Endometrial microvascular endothelial cells (primary cell): ENCODE data around the gene CRISPLD2. TPM values are rescaled to one million over a fixed set of nuclear protein-coding genes. Genes with fewer than 3 reads are reported as not detected.

Experiments used
- in situ Hi-C: cut with HindIII; loops from 2 replicates; pipeline ENCODE4 v1.10.0; 2017; ENCODE audit warnings: low sequenced_read_pairs, low pct_unique_long_range_greater_than_20kb; ENCODE audit errors: inconsistent ontology term
- total RNA-seq: library from RNA; depleted of rRNA; stranded (reverse); fragments of >200 nt; gene quantifications from one replicate; pipeline ENCODE4 v1.2.3, GENCODE V29; 2015; ENCODE audit errors: inconsistent ontology term

The CRISPLD2 gene
- total RNA-seq, 1 donor from 2014 or later, result 8.6 TPM

DNA sequence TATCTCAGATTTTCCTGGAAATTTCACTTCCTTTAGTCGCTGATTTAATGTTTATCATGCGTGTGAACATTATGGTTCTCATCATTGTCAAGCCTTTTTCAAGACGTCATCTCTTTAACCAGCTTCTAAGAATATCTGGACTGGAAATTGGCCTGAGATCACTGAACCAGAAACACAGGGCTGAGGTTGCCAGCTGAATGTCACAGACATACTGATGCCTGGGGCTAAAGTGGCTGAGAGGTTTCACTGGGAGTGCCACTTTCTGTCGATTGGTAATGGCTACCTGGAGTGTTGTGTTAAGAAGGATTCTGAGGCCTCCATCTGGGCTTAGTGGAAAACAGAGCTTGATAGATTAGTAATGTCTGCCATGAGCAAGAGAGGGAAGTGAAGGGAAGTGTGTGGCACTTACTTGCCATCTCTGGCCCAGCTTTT lies 54.2 kb downstream of the CRISPLD2 start:
- in situ Hi-C loops, result no loop called here

GRCh38 chr16:84874553-84874952 lies 54.8 kb downstream of the CRISPLD2 start:
- in situ Hi-C loops, result no loop called here

- in situ Hi-C loops, result no loop called here
Measured at GRCh38 chr16:84874983-84875382, 55.2 kb downstream of the CRISPLD2 start.

DNA sequence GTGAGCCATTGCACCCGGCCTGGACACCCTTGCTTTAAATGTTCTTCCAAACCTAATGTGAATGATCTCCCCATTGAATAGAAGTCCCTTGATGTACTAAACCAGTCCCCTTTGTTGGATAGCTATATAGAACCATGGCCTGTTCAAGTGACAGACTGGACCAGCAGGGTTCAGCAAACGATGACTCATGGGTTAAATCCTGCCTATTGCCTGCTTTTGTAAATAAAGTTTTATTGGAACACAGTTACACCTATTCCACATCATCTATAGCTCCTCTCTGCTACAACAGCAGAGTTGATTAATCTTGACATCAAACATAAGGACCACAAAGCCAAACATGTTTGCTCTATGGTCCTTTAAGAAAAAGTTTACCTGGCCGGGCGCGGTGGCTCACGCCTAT lies 56.1 kb downstream of the CRISPLD2 start:
- in situ Hi-C loops, result no loop called here

GRCh38 chr16:84876873-84877606 lies 57.3 kb downstream of the CRISPLD2 start:
- in situ Hi-C loops, result no loop called here

- in situ Hi-C loops, result no loop called here
Measured at GRCh38 chr16:84878770-84879169, 59.0 kb downstream of the CRISPLD2 start.

DNA sequence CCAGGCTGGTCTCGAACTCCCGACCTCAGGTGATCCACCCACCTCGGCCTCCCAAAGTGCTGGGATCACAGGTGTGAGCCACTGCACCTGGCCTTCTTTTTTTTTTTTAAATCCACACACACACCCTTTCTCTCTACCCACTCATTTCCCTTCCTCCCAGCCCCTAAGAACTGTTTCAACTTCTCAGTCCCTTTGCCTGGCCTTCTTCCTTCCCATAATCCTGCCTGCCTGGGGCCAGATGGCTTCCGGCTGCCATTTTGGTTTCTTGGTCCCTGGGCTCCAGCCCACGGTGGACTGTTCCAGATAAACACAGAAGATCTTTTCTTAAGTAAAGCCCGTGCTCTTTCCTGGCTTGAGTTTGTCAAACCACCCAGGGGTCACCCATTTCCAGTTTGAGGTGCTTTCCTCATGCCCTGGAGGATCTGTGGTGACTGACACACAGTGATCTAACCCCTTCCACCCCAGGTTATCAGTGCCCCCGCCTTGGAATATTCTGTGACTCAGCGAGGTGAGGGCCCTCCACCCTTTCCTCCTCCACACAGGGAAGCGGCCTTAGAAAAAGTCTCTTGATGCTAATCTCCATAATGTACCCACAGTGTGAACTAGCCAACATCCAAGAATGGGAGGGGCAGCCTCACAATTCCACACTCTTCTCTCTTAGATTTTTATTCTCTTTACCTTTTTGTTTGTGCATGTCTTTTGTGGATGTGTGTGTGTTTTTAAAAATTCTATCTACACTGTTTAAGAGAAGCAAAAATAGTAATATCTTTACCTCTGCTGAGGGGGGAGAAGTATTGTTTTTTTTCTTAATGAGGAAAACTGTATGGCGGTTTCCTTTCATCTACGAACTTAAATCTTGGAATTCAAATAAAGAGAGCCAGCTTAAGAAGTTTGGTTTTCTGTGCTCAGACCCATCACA lies 60.0 kb downstream of the CRISPLD2 start:
- in situ Hi-C loops, result no loop called here

DNA sequence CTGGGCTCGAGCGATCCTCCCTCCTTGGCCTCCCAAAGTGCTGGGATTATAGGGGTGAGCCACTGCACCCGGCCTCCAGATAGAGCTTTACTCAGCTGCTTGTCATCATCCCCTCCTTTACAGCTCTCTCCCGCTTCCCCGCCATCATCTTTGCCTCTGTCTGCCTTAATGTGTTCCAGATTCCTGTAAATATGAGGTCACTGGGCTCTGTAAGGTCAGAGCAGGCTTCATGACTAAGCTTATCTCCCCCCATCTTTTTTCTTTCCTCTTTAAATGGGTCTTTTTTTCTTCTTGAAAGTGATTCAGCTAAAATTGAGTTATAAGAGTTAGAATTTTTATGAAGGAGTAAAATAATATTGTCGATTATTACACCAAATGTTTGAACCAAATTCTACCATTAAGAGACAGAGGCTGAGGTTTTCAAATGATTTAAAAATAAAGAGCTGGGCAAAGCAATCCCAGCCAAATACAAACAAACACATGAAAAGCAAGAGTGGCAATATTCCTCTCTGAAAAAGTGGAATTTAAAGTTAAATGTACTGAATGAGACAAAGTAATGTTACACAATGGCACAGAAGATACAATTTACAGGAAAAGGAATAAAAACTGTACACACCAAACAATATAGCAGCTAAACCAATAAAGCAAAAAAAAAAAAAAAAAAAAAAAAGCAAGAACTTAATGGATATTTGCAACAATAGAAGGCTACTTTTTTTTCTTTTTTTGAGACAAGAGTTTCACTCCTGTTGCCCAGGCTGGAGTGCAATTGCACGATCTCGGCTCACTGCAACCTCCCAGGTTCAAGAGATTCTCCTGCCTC lies 62.1 kb downstream of the CRISPLD2 start:
- in situ Hi-C loops, result no loop called here

GRCh38 chr16:84883301-84883700 lies 63.5 kb downstream of the CRISPLD2 start:
- in situ Hi-C loops, result no loop called here

GRCh38 chr16:84884246-84884595 lies 64.4 kb downstream of the CRISPLD2 start:
- in situ Hi-C loops, result no loop called here

DNA sequence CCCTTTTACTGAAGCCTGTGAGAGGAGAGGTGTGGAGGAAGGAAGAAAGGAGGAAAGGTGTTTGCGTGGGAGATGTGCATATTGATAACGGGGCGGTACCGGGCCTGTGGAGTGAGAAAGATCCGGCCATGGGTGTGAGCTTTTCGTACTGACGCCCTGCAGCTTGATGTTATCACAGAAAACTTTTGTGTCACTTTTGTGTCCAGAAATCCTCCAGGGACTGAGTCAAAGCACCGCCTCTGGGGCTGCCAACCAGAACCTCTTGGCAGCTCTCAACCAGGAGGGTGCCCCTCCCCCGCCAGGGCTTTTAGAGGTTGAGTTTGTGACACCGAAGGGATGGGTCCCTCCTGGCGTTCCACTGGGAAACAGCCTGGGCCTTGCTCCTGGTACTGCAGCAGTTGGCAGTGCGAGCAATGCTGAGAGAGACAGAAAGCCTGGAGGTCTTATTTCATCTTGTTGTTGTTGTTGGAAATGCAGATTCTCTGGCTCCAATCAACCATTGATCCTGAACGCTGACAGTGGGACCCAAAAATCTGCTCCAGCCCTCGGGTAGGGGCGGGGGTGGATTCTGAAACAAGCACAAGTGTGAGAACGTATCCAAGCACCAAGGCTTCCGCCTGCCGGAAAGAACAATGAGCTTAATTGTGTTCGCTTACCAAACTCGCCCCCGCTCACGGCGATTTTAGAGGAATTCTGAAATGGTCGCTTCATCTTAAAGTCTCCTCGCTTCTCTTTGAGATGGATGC lies 65.0 kb downstream of the CRISPLD2 start:
- in situ Hi-C loops, result no loop called here

- in situ Hi-C loops, result no loop called here
Measured at GRCh38 chr16:84885342-84885910, 65.6 kb downstream of the CRISPLD2 start.

- in situ Hi-C loops, result no loop called here
Measured at GRCh38 chr16:84886497-84887090, 66.8 kb downstream of the CRISPLD2 start.

DNA sequence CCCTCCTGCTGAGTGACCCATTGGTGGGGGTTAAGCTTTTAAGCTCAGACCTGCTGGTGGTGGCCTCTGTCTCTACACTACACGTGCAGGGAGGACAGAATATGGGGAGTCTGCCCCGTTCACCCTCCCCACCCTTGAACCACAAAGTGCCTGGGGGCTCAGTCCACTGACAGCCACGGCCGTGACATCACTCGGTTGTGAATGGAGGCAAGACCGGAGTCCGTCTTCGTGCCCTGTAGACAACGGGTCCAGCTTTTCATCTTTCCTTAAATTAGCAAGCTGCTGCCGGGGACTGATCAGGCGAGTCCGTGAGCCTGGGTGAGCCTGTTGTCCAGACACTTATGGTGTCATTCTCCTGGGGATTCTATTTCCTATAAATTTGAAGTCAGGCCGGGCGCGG lies 67.4 kb downstream of the CRISPLD2 start:
- in situ Hi-C loops, result no loop called here

GRCh38 chr16:84888450-84888849 lies 68.7 kb downstream of the CRISPLD2 start:
- in situ Hi-C loops, result no loop called here

DNA sequence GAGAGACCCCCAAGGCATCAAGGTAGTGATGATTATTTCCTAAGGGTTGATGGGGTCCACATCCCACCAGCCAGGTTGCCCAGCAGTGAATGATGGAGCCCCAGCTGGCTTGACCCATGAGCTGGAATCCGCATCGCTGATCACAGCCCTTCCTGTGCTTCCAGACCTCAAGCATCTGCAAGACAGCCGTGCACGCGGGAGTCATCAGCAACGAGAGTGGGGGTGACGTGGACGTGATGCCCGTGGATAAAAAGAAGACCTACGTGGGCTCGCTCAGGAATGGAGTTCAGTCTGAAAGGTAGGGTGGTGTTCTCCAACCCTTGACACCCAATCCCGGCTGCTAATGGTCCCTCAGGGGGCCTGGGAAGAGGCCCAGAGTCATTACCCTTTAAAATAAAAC lies 69.3 kb downstream of the CRISPLD2 start:
- in situ Hi-C loops, result no loop called here

DNA sequence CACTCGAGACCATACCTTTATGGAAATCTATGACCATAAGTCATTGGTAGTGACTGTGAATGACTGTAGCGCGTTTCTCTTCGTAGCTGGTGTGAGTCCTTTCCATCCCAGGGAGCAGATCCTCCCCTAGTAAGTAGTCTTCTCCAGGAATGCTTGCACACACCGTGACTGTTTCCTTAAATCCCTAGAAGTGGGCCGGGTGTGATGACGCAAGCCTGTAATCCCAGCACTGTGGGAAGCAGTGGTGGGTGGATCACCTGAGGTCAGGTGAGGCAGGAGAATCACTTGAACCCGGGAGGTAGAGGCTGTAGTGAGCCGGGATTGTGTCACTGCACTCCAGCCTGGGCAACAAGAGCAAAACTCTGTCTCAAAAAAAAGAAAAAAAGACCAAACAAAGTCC lies 70.6 kb downstream of the CRISPLD2 start:
- in situ Hi-C loops, result no loop called here

- in situ Hi-C loops, result no loop called here
Measured at GRCh38 chr16:84891149-84891795, 71.5 kb downstream of the CRISPLD2 start.
